Naive thymus-derived CD4-positive, alpha-beta T cell (primary cell): ENCODE measurements around the gene CTU1. TPM values are rescaled to one million over a fixed set of nuclear protein-coding genes. Genes with fewer than 3 reads are reported as not detected.

Experiments
- ATAC-seq: fragments of 150-1000 bp; cut with Tn5 transposase; 2 replicates; pipeline ENCODE4 v1.10.0; 2021; ENCODE audit warnings: mild to moderate bottlenecking, moderate library complexity
- CTCF ChIA-PET: fragments of 350-600 bp; sonication (Branson Sonifier 250); formaldehyde crosslinking; loops from one replicate; lab custom pipeline; 2021; ENCODE audit warnings: antibody characterized with exemption; lab: Charles Lee
- POLR2A ChIA-PET: fragments of 350-600 bp; sonication (Branson Sonifier 250); formaldehyde crosslinking; loops from one replicate; lab custom pipeline; 2021; ENCODE audit warnings: antibody characterized with exemption, inconsistent platforms; lab: Charles Lee
- DNase-seq, 9 donors: peaks; one replicate each; pipeline versions ENCODE4 v3.0.0 to v3.0.0-alpha.2; 2020 to 2022; ENCODE audit warnings: mixed read lengths in 1 of 9
- H3K27ac ChIP-seq: one replicate; pipeline ENCODE4 v1.7.0; 2013; ENCODE audit warnings: mild to moderate bottlenecking, low read depth, low read length, moderate library complexity
- H3K27me3 ChIP-seq, 2 donors: one replicate each; pipeline ENCODE4 v1.7.0; 2013; ENCODE audit warnings: low read length in 2 of 2, mild to moderate bottlenecking in 2 of 2, moderate library complexity in 2 of 2; ENCODE audit not compliant: control insufficient read depth in 2 of 2, insufficient read depth in 2 of 2
- H3K36me3 ChIP-seq, 3 experiments: 1 replicate in 2 of 3; 2 replicates in 1 of 3; pipeline ENCODE4 v1.7.0; 2013; ENCODE audit warnings: low read length in 3 of 3, mild to moderate bottlenecking in 3 of 3, moderate library complexity in 1 of 3; ENCODE audit not compliant: insufficient read depth in 3 of 3, control insufficient read depth in 2 of 3
- H3K4me1 ChIP-seq, 2 donors: one replicate each; pipeline ENCODE4 v1.7.0; 2013; ENCODE audit warnings: low read length in 2 of 2, mild to moderate bottlenecking in 2 of 2, moderate library complexity in 1 of 2; ENCODE audit not compliant: control insufficient read depth in 2 of 2, insufficient read depth in 2 of 2
- H3K4me3 ChIP-seq: 2 replicates; pipeline ENCODE4 v1.7.0; 2013; ENCODE audit warnings: mild to moderate bottlenecking, low read length
- H3K9me3 ChIP-seq, 3 experiments: 1 replicate in 2 of 3; 2 replicates in 1 of 3; pipeline ENCODE4 v1.7.0; 2013; ENCODE audit warnings: low read length in 3 of 3; ENCODE audit not compliant: control insufficient read depth in 2 of 3
- H3K27ac Mint-ChIP-seq, 9 donors: one replicate each; pipeline ENCODE4 v1.8.0; 2020 to 2022; ENCODE audit warnings: mixed read lengths in 9 of 9, mild to moderate bottlenecking in 8 of 9, moderate library complexity in 5 of 9, inconsistent platforms in 2 of 9
- H3K27me3 Mint-ChIP-seq, 5 donors: one replicate each; pipeline ENCODE4 v1.8.0; 2021 to 2022; ENCODE audit warnings: mixed read lengths in 5 of 5, mild to moderate bottlenecking in 1 of 5
- H3K36me3 Mint-ChIP-seq, 5 donors: one replicate each; pipeline ENCODE4 v1.8.0; 2020 to 2022; ENCODE audit warnings: mixed read lengths in 5 of 5, mild to moderate bottlenecking in 3 of 5, inconsistent platforms in 1 of 5
- H3K4me1 Mint-ChIP-seq, 7 donors: one replicate each; pipeline ENCODE4 v1.8.0; 2020 to 2022; ENCODE audit warnings: mixed read lengths in 7 of 7, mild to moderate bottlenecking in 3 of 7, inconsistent platforms in 1 of 7
- H3K4me3 Mint-ChIP-seq, 10 donors: one replicate each; pipeline ENCODE4 v1.8.0; 2020 to 2022; ENCODE audit warnings: mild to moderate bottlenecking in 10 of 10, mixed read lengths in 10 of 10, moderate library complexity in 6 of 10, inconsistent platforms in 2 of 10
- H3K9me3 Mint-ChIP-seq, 11 donors: one replicate each; pipeline ENCODE4 v1.8.0; 2020 to 2022; ENCODE audit warnings: mixed read lengths in 11 of 11, mild to moderate bottlenecking in 4 of 11, inconsistent platforms in 1 of 11, moderate library complexity in 1 of 11
- intact Hi-C, 2 donors: fragments of 100-400 bp; cut with micrococcal nuclease; formaldehyde crosslinking; loops; one replicate each; pipeline ENCODE4 v1.15.1; 2023
- polyA plus RNA-seq, 2 donors: library from polyadenylated mRNA; unstranded; fragments of 300-500 nt; fragmentation: Illumina TruSeq; gene quantifications; one replicate each; pipeline ENCODE4 v1.2.3, GENCODE V29; 2021
- total RNA-seq, 6 experiments: library from RNA in 5 of 6; stranded (reverse) in 5 of 6; gene quantifications; 1 replicate in 5 of 6; 2 replicates in 1 of 6; pipeline ENCODE4 v1.2.3 and lab custom pipeline; 2021 to 2026

The CTU1 gene
- total and polyA plus RNA-seq, 7 experiments from 2014 or later: 3.0 to 11.8 (median 6.3) TPM

DNA sequence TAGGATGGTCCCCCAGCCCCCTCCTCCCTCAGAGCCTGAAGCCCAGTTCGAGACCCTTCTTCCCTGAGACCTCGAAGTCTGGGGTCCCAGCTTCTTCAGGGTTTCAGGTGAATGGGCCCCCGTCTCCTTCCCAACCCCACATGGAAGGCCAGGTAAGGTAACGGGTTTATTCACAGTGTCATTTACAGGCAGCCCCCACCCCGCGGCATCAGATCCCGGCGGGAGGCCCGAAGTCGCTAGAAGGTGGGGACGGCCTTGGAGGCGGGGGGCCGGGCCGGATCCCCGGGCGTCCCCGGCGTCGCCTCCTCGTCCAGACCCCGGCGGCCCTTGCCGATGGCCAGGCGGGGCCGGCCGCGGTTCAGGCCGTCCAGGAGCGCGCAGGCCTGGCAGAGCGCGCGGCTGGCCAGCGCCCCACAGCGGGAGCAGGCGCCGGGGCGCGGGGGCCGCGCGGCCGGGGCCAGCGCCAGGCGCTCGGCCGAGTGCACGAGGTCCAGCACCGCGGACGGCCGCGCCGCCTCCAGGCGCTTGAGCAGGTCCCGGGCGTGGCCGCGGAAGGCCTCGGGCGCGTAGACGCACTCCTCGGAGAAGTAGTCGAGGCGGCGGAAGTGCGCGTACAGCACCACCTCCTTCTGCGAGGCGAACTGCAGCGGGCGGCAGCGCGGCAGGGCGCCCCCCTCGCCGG, 9.7 kb downstream of the CTU1 start:
- Histone ChIP-seq H3K27me3 (no peaks in the 10 kb centered on the region), H3K4me3 (no peak overlapping the region), H3K27ac (peak overlapping the region; percentile 70), H3K4me1 (peaks cover 5 to 17% of the 10 kb centered on the region in 2 donors), H3K9me3 (no peaks in the 10 kb centered on the region), H3K36me3 (peaks cover 0 to 45% (median 0%) of the 10 kb centered on the region in 3 experiments)
- peaks cover 3 to 25% (median 12%) of the 10 kb centered on the region in 5 donors for H3K36me3 Mint-ChIP-seq
- H3K9me3 Mint-ChIP-seq: no peaks in the 10 kb centered on the region
- ATAC-seq (peak; percentile 89), DNase-seq (peak in 6 of 9 donors; percentile 9 to 56 (median 37))
- CTCF ChIA-PET: no interaction called here
- H3K4me3 Mint-ChIP-seq: peak overlapping the region in 6 of 10 donors; percentile 14 to 73 (median 54)
- H3K27me3 Mint-ChIP-seq: no peaks in the 10 kb centered on the region
- POLR2A ChIA-PET: no interaction called here
- H3K4me1 Mint-ChIP-seq: peaks cover 23 to 50% (median 37%) of the 10 kb centered on the region in 7 donors
- intact Hi-C loops: loop anchor here in 1 of 2 donors (5.0 kb wide), 2 partner anchors 34 to 604 kb away; no protein-coding TSS in a partner anchor
- H3K27ac Mint-ChIP-seq: no peak overlapping the region

DNA sequence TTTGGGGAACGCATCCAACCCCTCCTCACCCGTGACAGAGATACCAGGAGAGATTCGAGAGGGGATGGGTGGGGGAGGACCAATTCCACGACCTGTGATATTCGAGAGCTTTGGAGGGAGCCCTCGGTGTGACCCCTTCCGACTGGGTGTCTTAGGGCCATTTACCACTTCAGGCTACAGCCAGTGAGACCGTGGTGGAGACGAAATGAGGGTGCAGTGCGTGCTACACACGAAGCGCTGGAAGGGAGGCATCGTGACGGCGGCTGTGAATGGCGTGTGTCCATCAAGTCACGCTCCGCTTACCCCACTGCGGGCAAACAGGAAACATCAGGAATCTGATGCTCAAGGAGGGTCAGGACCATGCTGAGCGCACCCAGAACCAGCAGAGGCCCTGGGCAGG, 10.4 kb downstream of the CTU1 start:
- Mint-ChIP-seq H3K36me3 (peaks cover 2 to 19% (median 10%) of the 10 kb centered on the region in 5 donors), H3K27ac (peak overlapping the region in 1 of 9 donors; percentile 41), H3K4me3 (peak overlapping the region in 4 of 10 donors; percentile 13 to 73 (median 34)), H3K27me3 (no peaks in the 10 kb centered on the region), H3K4me1 (peaks cover 23 to 43% (median 32%) of the 10 kb centered on the region in 7 donors), H3K9me3 (no peaks in the 10 kb centered on the region)
- Histone ChIP-seq H3K9me3 (no peaks in the 10 kb centered on the region), H3K4me1 (peaks cover 5 to 17% of the 10 kb centered on the region in 2 donors), H3K4me3 (no peak overlapping the region), H3K27me3 (no peaks in the 10 kb centered on the region), H3K36me3 (peaks cover 0 to 39% (median 0%) of the 10 kb centered on the region in 3 experiments), H3K27ac (no peak overlapping the region)
- intact Hi-C loops: loop anchor here (1.0 to 5.0 kb wide), 6 partner anchors 11 to 605 kb away; partner anchors contain the start of gene CTU1 (in 1 of the 2)
- ChIA-PET POLR2A (no interaction called here), CTCF (interaction anchor here (1.8 kb wide), 1 partner anchor 34 kb away, joined by 4 read pairs; no protein-coding TSS in a partner anchor)
- ATAC-seq: no peak
- no peak for DNase-seq

DNA sequence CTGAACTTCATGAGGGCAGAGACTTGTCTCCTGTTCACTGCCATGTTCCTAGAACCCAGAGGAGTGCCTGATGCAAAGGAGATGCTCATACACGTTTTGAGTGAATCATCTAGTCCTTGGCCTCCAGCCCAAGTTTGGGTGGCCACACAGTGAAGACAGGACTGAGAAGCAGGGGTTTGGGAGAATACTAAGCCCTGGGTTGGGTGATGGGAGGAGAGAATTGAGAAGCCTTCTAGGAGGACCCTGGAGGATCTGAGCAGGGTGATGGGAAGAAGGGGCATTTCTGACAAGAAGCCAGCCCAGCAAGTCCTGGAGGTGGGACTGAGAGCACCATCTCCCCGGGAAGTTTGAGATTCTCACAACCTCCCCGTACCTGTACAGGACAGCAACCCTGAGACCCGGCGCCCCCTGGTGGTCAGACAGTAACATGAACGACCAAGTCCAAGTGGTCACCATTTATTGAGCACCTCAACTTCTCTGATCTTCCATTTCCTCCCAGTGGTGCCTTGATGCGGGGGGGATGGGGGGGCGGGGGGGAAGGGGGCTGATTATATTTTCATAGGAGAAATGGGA, 11.0 kb downstream of the CTU1 start:
- Mint-ChIP-seq H3K27me3 (no peaks in the 10 kb centered on the region), H3K27ac (peak overlapping the region in 5 of 9 donors; percentile 23 to 66 (median 36)), H3K36me3 (peaks cover 0 to 17% (median 7%) of the 10 kb centered on the region in 5 donors), H3K9me3 (no peaks in the 10 kb centered on the region), H3K4me3 (peak overlapping the region in 6 of 10 donors; percentile 2 to 56 (median 30)), H3K4me1 (peaks cover 19 to 42% (median 26%) of the 10 kb centered on the region in 7 donors)
- no peak overlapping the region for H3K4me3 ChIP-seq
- intact Hi-C loops: loop anchor here (1.0 to 5.0 kb wide), 6 partner anchors 11 to 605 kb away; partner anchors contain the start of gene CTU1 (in 1 of the 2)
- H3K36me3 ChIP-seq: peaks cover 0 to 33% (median 0%) of the 10 kb centered on the region in 3 experiments
- peaks cover 5 to 17% of the 10 kb centered on the region in 2 donors for H3K4me1 ChIP-seq
- ChIA-PET CTCF (interaction anchor here (1.1 to 1.8 kb wide), 5 partner anchors 9 to 80 kb away, joined by 3 to 7 read pairs (median 4); no protein-coding TSS in a partner anchor), POLR2A (interaction anchor here (0.6 to 1.1 kb wide), 4 partner anchors 17 to 39 kb away, joined by 3 to 4 read pairs (median 4); no protein-coding TSS in a partner anchor)
- peak; percentile 20 to 75 (median 44) for DNase-seq
- H3K9me3 ChIP-seq: no peaks in the 10 kb centered on the region
- H3K27ac ChIP-seq: peak overlapping the region; percentile 28
- ATAC-seq: peak; percentile 57
- no peaks in the 10 kb centered on the region for H3K27me3 ChIP-seq

DNA sequence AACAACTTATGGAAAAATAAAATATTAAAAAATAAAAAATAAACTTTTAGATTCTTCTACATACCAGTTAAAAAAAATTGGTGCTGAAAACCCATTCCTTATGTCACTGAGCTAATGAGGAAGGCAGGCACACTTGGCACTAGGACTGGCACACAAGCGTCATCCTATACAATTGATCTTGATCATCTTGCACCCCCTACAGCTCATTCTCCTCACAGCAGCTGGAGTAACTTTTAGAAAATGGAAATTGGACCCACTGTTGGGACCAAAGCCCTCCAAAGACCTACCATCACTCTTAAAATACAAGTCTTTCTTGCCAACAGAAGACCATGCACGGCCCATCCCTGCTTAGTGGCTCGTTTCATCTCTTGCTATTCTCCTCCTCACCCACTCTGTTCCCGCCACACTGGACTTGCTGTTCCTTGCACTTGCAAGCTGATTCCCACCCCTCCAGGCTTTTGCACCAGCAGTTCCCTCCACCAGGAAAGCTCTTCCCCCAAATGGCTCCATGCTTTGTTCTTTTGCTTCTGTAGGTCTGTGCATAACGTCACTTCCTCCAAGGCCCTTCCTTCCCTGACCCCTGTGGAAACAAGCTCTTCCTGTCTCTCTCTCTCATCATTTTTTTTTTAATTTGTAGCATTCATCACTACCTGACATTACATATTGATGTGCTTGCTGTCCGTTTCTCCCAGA, 11.6 kb downstream of the CTU1 start:
- Mint-ChIP-seq H3K9me3 (no peaks in the 10 kb centered on the region), H3K36me3 (peaks cover 0 to 17% (median 7%) of the 10 kb centered on the region in 5 donors), H3K27ac (peak overlapping the region in 7 of 9 donors; percentile 23 to 71 (median 36)), H3K4me3 (peak overlapping the region in 5 of 10 donors; percentile 1 to 56 (median 24)), H3K4me1 (peaks cover 19 to 39% (median 23%) of the 10 kb centered on the region in 7 donors), H3K27me3 (no peaks in the 10 kb centered on the region)
- H3K4me1 ChIP-seq: peaks cover 5 to 17% of the 10 kb centered on the region in 2 donors
- POLR2A ChIA-PET: interaction anchor here (0.6 to 1.1 kb wide), 4 partner anchors 18 to 40 kb away, joined by 3 to 4 read pairs (median 4); no protein-coding TSS in a partner anchor
- H3K4me3 ChIP-seq: no peak overlapping the region
- intact Hi-C loops: loop anchor here (1.0 to 5.0 kb wide), 7 partner anchors 12 to 606 kb away; partner anchors contain the start of gene CTU1 (in 1 of the 2)
- peaks cover 0 to 29% (median 0%) of the 10 kb centered on the region in 3 experiments for H3K36me3 ChIP-seq
- no peaks in the 10 kb centered on the region for H3K27me3 ChIP-seq
- DNase-seq: no peak
- CTCF ChIA-PET: interaction anchor here (0.7 to 1.8 kb wide), 8 partner anchors 9 to 80 kb away, joined by 3 to 7 read pairs (median 4); no protein-coding TSS in a partner anchor
- ATAC-seq: no peak
- peak overlapping the region; percentile 28 for H3K27ac ChIP-seq
- H3K9me3 ChIP-seq: no peaks in the 10 kb centered on the region

DNA sequence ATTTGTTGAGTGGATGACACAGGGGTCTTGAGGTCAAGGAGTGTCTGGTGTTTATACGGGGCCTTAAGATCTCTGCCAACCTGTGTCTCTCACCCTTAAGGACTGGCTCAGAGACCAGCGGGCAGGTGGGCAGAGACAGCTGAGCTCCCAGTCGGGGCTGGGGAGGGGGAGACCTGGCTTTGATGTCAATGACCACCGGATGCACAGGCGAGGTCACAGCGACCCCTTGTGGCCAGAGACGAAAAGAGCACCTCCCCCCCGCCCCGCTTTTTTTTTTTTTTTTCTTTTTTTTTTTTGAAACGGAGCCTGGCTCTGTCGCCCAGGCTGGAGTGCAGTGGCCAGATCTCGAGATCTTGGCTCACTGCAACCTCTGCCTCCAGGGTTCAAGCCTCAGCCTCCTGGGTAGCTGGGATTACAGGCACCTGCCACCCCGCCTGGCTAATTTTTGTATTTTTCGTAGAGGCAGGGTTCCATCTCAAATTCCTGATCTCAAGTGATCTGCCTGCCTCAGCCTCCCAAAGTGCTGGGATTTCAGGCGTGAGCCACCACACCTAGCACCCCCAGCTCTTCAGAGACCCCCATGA, 13.4 kb downstream of the CTU1 start:
- H3K27ac Mint-ChIP-seq: peak overlapping the region in 1 of 9 donors; percentile 37
- Histone ChIP-seq H3K27me3 (no peaks in the 10 kb centered on the region), H3K4me3 (no peak overlapping the region), H3K36me3 (peaks cover 0 to 16% (median 0%) of the 10 kb centered on the region in 3 experiments), H3K9me3 (no peaks in the 10 kb centered on the region), H3K4me1 (peaks cover 5 to 17% of the 10 kb centered on the region in 2 donors), H3K27ac (no peak overlapping the region)
- H3K4me1 Mint-ChIP-seq: peaks cover 15 to 32% (median 18%) of the 10 kb centered on the region in 7 donors
- H3K27me3 Mint-ChIP-seq: no peaks in the 10 kb centered on the region
- H3K4me3 Mint-ChIP-seq: no peak overlapping the region
- CTCF ChIA-PET: interaction anchor here (0.7 to 1.3 kb wide), 2 partner anchors 53 to 77 kb away, joined by 3 to 4 read pairs; no protein-coding TSS in a partner anchor
- POLR2A ChIA-PET: no interaction called here
- ATAC-seq (no peak), DNase-seq (peak in 2 of 9 donors; percentile 15 to 41)
- no peaks in the 10 kb centered on the region for H3K9me3 Mint-ChIP-seq
- H3K36me3 Mint-ChIP-seq: peaks cover 0 to 16% (median 7%) of the 10 kb centered on the region in 5 donors
- intact Hi-C loops: loop anchor here in 1 of 2 donors (5.0 kb wide), 2 partner anchors 38 to 608 kb away; no protein-coding TSS in a partner anchor
